ENCODE measurements around the gene HCRT.
"Not testable (repeated sequence)": the region's sequence is repeated elsewhere in the genome, so short reads cannot be mapped to it uniquely, and the experiment has no call there.

HCRT gene

DNA sequence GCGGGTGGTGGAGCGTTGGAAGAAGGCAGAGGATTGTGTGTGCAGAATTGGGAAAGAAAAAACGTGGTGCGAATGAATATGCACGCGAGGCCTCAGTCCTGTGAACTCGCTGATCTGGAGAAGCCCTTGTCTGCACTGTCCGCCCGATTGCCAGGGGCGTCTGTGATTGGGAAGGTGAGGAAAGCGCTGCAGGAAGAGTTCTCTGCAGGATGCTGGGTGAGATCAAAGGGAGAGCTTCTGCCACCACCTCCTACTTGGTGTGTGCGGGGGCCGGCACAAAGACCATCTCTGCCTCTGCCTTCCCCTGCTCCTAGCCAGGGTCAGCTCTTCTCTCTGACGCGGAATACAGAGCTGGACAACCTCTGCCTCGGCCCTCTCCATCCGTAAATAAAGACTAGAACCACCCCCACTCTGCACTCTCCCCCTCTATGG lies 29.6 kb downstream of the HCRT start:
- peaks cover 26% of the 10 kb centered on the region for H3K4me1 ChIP-seq (ENCODE audit: low read depth, poor library complexity, severe bottlenecking)
- H3K4me3 ChIP-seq (IDR thresholded peaks at IDR 0.05; ENCODE audit: insufficient read depth, low read depth, low read length) = no peak overlapping the region
- no peaks in the 10 kb centered on the region for H4K20me1 ChIP-seq (ENCODE audit: insufficient read depth)
- H3K27me3 ChIP-seq (ENCODE audit: insufficient read depth, low read depth) = no peaks in the 10 kb centered on the region
- H3K79me2 ChIP-seq (ENCODE audit: insufficient read depth, low read depth) = peaks cover 41% of the 10 kb centered on the region
- peak overlapping the region; percentile 77 for H2AFZ ChIP-seq (ENCODE audit: low read depth)
- peak overlapping the region; percentile 34; the same call in 1 of the 2 replicates for H3K4me2 ChIP-seq
- no peak overlapping the region for H3K9ac ChIP-seq
- TF ChIP-seq, protein P1, sequence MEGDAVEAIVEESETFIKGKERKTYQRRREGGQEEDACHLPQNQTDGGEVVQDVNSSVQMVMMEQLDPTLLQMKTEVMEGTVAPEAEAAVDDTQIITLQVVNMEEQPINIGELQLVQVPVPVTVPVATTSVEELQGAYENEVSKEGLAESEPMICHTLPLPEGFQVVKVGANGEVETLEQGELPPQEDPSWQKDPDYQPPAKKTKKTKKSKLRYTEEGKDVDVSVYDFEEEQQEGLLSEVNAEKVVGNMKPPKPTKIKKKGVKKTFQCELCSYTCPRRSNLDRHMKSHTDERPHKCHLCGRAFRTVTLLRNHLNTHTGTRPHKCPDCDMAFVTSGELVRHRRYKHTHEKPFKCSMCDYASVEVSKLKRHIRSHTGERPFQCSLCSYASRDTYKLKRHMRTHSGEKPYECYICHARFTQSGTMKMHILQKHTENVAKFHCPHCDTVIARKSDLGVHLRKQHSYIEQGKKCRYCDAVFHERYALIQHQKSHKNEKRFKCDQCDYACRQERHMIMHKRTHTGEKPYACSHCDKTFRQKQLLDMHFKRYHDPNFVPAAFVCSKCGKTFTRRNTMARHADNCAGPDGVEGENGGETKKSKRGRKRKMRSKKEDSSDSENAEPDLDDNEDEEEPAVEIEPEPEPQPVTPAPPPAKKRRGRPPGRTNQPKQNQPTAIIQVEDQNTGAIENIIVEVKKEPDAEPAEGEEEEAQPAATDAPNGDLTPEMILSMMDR (conservative IDR thresholded peaks at IDR 0.05; ENCODE audit: low read depth, low read length) = no peak
- no peaks in the 10 kb centered on the region for H3K36me3 ChIP-seq (ENCODE audit: insufficient read depth)
- H3K27ac ChIP-seq = no peak overlapping the region

DNA sequence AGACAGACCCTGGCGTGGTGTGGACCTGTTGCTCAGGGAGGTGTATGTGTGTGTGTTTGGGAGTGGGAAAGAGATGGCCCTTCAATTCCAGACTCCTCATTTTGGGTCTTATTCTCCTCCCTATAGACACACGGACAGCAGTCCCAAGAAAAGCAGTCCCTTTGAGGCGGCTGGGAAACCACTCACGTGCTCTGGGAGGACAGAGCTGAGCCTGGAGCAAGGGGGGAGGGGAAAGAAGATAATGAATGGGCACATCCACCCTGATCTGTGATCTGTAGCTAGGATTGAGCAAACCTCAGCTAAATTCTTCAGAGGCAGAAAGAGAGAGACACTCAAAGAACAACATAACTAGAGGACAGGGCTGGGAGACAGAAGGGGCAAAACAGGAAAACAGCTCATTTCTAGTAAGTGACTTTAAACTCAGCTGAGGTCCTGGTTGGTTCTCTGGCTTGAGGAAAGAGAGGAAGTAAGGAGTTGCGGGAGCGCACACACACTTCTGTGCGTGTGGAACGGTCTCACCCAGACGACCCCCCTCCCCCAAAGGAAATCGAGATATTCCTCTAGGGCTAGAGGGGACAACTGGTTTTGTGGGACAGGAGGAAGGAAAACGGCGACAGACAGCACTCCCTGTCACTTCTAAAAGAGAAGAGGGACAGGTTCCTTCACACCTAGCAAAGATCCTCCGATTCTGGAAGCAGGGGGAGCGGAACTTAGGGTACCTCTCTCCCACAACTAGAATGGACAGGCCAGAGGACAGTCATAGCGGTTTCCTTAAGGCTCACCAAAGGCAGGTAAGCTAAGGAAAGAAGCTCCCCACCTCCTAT lies 31.1 kb downstream of the HCRT start:
- Histone ChIP-seq H3K79me2 (ENCODE audit: insufficient read depth, low read depth) (peaks cover 46% of the 10 kb centered on the region), H3K27me3 (ENCODE audit: insufficient read depth, low read depth) (no peaks in the 10 kb centered on the region), H3K4me3 (IDR thresholded peaks at IDR 0.05; ENCODE audit: insufficient read depth, low read depth, low read length) (peak overlapping the region; percentile 61), H4K20me1 (ENCODE audit: insufficient read depth) (no peaks in the 10 kb centered on the region), H3K4me1 (ENCODE audit: low read depth, poor library complexity, severe bottlenecking) (peaks cover 26% of the 10 kb centered on the region), H3K36me3 (ENCODE audit: insufficient read depth) (no peaks in the 10 kb centered on the region), H3K4me2 (peak overlapping the region; percentile 74), H3K9ac (peak overlapping the region; percentile 70; the same call in 1 of the 2 replicates), H2AFZ (ENCODE audit: low read depth) (peak overlapping the region; percentile 52), H3K27ac (peak overlapping the region; percentile 10; the same call in 1 of the 2 replicates)
- TF ChIP-seq, protein P1 (conservative IDR thresholded peaks at IDR 0.05; ENCODE audit: low read depth, low read length) = no peak

DNA sequence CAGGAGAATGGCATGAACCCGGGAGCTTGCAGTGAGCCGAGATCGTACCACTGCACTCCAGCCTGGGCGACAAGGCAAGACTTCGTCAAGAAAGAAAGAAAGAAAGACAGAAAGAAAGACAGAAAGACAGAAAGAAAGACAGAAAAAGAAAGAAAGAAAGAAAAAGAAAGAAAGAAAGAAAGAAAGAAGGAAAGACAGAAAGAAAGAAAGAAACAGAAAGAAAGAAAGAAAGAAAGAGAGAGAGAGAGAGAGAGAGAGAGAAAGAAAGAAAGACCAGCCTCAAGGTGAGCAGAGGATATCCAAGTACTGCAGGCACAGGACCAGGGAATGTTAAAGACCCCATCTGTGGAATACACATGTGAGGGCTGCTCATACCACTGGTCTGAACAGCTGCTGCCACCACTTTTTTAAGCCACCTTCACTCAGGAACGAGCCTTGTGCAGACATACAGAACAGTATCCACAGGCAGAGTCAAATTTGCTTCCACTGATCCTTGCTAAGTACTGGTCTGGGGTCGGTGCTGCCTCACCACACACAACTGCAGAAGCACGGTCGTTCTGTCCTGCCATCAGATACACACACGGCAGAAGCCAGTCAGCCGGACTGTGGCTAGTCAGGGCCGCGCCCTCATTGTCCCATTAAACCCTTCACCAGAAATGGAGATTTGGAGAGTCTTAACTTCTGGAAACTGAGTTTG lies 38.2 kb downstream of the HCRT start:
- Histone ChIP-seq H4K20me1 (ENCODE audit: insufficient read depth) (peaks cover 9% of the 10 kb centered on the region; the same call in 1 of the 2 replicates), H3K27ac (no peak overlapping the region), H3K4me2 (no peak overlapping the region), H3K27me3 (ENCODE audit: insufficient read depth, low read depth) (no peaks in the 10 kb centered on the region), H3K79me2 (ENCODE audit: insufficient read depth, low read depth) (peaks cover 84% of the 10 kb centered on the region), H2AFZ (ENCODE audit: low read depth) (no peak overlapping the region), H3K36me3 (ENCODE audit: insufficient read depth) (no peaks in the 10 kb centered on the region; the same call in 1 of the 2 replicates), H3K4me3 (IDR thresholded peaks at IDR 0.05; ENCODE audit: insufficient read depth, low read depth, low read length) (no peak overlapping the region), H3K9ac (no peak overlapping the region), H3K4me1 (ENCODE audit: low read depth, poor library complexity, severe bottlenecking) (peaks cover 7% of the 10 kb centered on the region)
- TF ChIP-seq, protein P1 (conservative IDR thresholded peaks at IDR 0.05; ENCODE audit: low read depth, low read length) = no peak

DNA sequence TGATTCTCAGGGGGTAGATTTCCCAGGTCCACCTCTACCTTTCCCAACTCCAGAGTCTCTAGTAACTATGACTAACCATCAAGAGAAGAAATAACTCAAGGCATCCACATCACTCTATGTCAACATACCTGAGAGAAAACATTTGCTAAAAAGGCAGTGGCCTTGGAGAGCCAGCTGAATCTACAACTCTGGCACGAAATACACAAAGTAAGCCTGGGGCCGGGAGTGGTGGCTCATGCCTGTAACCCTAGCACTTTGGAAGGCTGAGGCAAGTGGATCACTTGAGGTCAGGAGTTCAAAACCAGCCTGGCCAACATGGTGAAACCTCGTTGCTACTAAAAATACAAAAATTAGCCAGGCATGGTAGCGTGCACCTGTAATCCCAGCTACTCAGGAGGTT lies 42.1 kb downstream of the HCRT start:
- not testable (repeated sequence) for H3K27ac ChIP-seq; H3K4me1 ChIP-seq (ENCODE audit: low read depth, poor library complexity, severe bottlenecking); H3K4me2 ChIP-seq; H3K27me3 ChIP-seq (ENCODE audit: insufficient read depth, low read depth); H3K36me3 ChIP-seq (ENCODE audit: insufficient read depth); H3K4me3 ChIP-seq (IDR thresholded peaks at IDR 0.05; ENCODE audit: insufficient read depth, low read depth, low read length); H3K9ac ChIP-seq; H2AFZ ChIP-seq (ENCODE audit: low read depth)
- peaks cover 85% of the 10 kb centered on the region for H3K79me2 ChIP-seq (ENCODE audit: insufficient read depth, low read depth)
- H4K20me1 ChIP-seq (ENCODE audit: insufficient read depth) = peaks cover 14% of the 10 kb centered on the region; the same call in 1 of the 2 replicates
